Measurements from ENCODE around the gene RBMS3. TPM values are rescaled to one million over a fixed set of nuclear protein-coding genes. Genes with fewer than 3 reads are reported as not detected.

The RBMS3 gene
- total RNA-seq, 1 experiment from 2014 or later = 5.9 TPM

- peaks cover 13% of the 10 kb centered on the region for H3K4me1 ChIP-seq (ENCODE audit: insufficient read depth, low read length, poor library complexity, severe bottlenecking)
- DNase-seq (ENCODE audit: low spot score) = no peak
- H3K36me3 ChIP-seq (ENCODE audit: insufficient read depth, low read length, poor library complexity, severe bottlenecking) = no peaks in the 10 kb centered on the region
- no peak overlapping the region for H3K4me3 ChIP-seq (ENCODE audit: low read depth, low read length, poor library complexity, severe bottlenecking)
- TF ChIP-seq, protein P1, sequence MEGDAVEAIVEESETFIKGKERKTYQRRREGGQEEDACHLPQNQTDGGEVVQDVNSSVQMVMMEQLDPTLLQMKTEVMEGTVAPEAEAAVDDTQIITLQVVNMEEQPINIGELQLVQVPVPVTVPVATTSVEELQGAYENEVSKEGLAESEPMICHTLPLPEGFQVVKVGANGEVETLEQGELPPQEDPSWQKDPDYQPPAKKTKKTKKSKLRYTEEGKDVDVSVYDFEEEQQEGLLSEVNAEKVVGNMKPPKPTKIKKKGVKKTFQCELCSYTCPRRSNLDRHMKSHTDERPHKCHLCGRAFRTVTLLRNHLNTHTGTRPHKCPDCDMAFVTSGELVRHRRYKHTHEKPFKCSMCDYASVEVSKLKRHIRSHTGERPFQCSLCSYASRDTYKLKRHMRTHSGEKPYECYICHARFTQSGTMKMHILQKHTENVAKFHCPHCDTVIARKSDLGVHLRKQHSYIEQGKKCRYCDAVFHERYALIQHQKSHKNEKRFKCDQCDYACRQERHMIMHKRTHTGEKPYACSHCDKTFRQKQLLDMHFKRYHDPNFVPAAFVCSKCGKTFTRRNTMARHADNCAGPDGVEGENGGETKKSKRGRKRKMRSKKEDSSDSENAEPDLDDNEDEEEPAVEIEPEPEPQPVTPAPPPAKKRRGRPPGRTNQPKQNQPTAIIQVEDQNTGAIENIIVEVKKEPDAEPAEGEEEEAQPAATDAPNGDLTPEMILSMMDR (conservative IDR thresholded peaks at IDR 0.05; ENCODE audit: low read depth, low read length) = no peak
- no peak for TF ChIP-seq EZH2 (IDR thresholded peaks at IDR 0.05; ENCODE audit: borderline replicate concordance, low read depth, low read length, poor library complexity, severe bottlenecking)
- BruUV-seq (replicated peaks) = no TSS peak
- no peaks in the 10 kb centered on the region for H3K27me3 ChIP-seq (replicated peaks; ENCODE audit: insufficient read depth, low read depth, low read length, poor library complexity)
- CTCF ChIA-PET = no interaction called here
- no peaks in the 10 kb centered on the region for H3K9me3 ChIP-seq (ENCODE audit: low read depth, low read length, poor library complexity, severe bottlenecking)
- intact Hi-C loops (cut with micrococcal nuclease; ENCODE audit: unreplicated experiment) = no loop called here
- POLR2A ChIA-PET (ENCODE audit: low non-redundant PET) = no interaction called here
- no peak overlapping the region for H3K27ac ChIP-seq (ENCODE audit: low read depth, low read length, poor library complexity, severe bottlenecking)
Measured at GRCh38 chr3:29534006-29534405, 253.1 kb downstream of the RBMS3 start.

DNA sequence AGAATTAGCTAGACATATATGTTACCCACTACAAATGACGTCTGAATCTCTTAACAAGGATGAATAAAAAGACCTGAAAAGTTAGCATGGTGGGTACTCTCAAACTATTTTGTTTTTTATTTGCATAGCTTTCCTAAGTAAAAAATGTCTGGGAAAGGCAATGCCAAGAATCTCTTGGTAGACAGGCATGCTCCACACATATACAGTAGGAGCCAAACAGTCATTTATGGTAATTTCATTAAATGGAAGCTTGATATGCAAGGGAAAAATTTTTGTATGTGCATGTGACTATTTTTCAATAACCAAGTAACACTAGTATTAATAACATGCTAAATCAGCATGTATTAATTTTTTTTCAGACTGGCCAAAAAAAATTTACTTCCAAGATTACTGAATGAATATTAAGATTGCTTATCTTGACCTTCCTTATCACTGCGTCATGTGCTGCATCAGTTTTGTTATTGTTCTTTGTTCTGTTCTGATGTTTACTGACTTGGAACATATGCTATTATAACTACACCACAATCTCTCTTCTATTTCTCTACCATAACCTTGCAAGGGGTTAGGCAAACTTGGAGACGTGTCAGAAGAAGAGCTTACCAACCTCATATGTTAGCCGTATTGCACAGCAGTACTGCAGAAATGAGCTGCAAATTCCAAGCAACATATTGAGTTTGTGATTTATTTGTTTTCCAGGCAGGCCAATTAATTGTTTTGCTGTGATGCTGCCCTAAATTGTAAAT is 255.3 kb downstream of the RBMS3 start:
- TF ChIP-seq EZH2 (IDR thresholded peaks at IDR 0.05; ENCODE audit: borderline replicate concordance, low read depth, low read length, poor library complexity, severe bottlenecking) = no peak
- TF ChIP-seq, protein P1 (conservative IDR thresholded peaks at IDR 0.05; ENCODE audit: low read depth, low read length) = no peak
- POLR2A ChIA-PET (ENCODE audit: low non-redundant PET) = interaction anchor here (0.7 kb wide), 1 partner anchor 26 kb away, joined by 19 read pairs; no protein-coding TSS in a partner anchor
- BruUV-seq (replicated peaks) = no TSS peak
- Histone ChIP-seq H3K27ac (ENCODE audit: low read depth, low read length, poor library complexity, severe bottlenecking) (no peak overlapping the region), H3K36me3 (ENCODE audit: insufficient read depth, low read length, poor library complexity, severe bottlenecking) (no peaks in the 10 kb centered on the region), H3K4me1 (ENCODE audit: insufficient read depth, low read length, poor library complexity, severe bottlenecking) (peaks cover 15% of the 10 kb centered on the region), H3K27me3 (replicated peaks; ENCODE audit: insufficient read depth, low read depth, low read length, poor library complexity) (no peaks in the 10 kb centered on the region), H3K4me3 (ENCODE audit: low read depth, low read length, poor library complexity, severe bottlenecking) (no peak overlapping the region), H3K9me3 (ENCODE audit: low read depth, low read length, poor library complexity, severe bottlenecking) (no peaks in the 10 kb centered on the region)
- DNase-seq (ENCODE audit: low spot score) = no peak
- CTCF ChIA-PET = no interaction called here
- intact Hi-C loops (cut with micrococcal nuclease; ENCODE audit: unreplicated experiment) = no loop called here

- ChIA-PET CTCF (no interaction called here), POLR2A (ENCODE audit: low non-redundant PET) (no interaction called here)
- no peak overlapping the region for H3K27ac ChIP-seq (ENCODE audit: low read depth, low read length, poor library complexity, severe bottlenecking)
- TF ChIP-seq, protein P1 (conservative IDR thresholded peaks at IDR 0.05; ENCODE audit: low read depth, low read length) = no peak
- no peak for TF ChIP-seq EZH2 (IDR thresholded peaks at IDR 0.05; ENCODE audit: borderline replicate concordance, low read depth, low read length, poor library complexity, severe bottlenecking)
- peak; percentile 19 for DNase-seq (ENCODE audit: low spot score)
- intact Hi-C loops (cut with micrococcal nuclease; ENCODE audit: unreplicated experiment) = no loop called here
- no peaks in the 10 kb centered on the region for H3K36me3 ChIP-seq (ENCODE audit: insufficient read depth, low read length, poor library complexity, severe bottlenecking)
- no peaks in the 10 kb centered on the region for H3K27me3 ChIP-seq (replicated peaks; ENCODE audit: insufficient read depth, low read depth, low read length, poor library complexity)
- H3K4me1 ChIP-seq (ENCODE audit: insufficient read depth, low read length, poor library complexity, severe bottlenecking) = peaks cover 15% of the 10 kb centered on the region
- H3K9me3 ChIP-seq (ENCODE audit: low read depth, low read length, poor library complexity, severe bottlenecking) = no peaks in the 10 kb centered on the region
- no TSS peak for BruUV-seq (replicated peaks)
- no peak overlapping the region for H3K4me3 ChIP-seq (ENCODE audit: low read depth, low read length, poor library complexity, severe bottlenecking)
Measured at GRCh38 chr3:29537889-29538609, 257.2 kb downstream of the RBMS3 start.

All from A673 (cell line).